HG03558 (cell line): ENCODE measurements around the gene CDS2.

Experiments
- ATAC-seq: cut with Tn5 transposase; IDR thresholded peaks from one replicate; pipeline ENCODE4 v1.9.1; 2021; ENCODE audit warnings: moderate number of reproducible peaks; ENCODE audit not compliant: unreplicated experiment; ENCODE audit errors: extremely low read depth

The CDS2 gene

GRCh38 chr20:5177071-5177470 is 50.3 kb downstream of the CDS2 start:
- no peak for ATAC-seq

GRCh38 chr20:5178046-5178445 is 51.2 kb downstream of the CDS2 start:
- ATAC-seq = no peak

- no peak for ATAC-seq
These were observed 53.6 kb downstream of the CDS2 start for GRCh38 chr20:5180421-5180820.

GRCh38 chr20:5180933-5181332 is 54.1 kb downstream of the CDS2 start:
- no peak for ATAC-seq

GRCh38 chr20:5181492-5181891 is 54.7 kb downstream of the CDS2 start:
- ATAC-seq = no peak

GRCh38 chr20:5181958-5182357 is 55.1 kb downstream of the CDS2 start:
- ATAC-seq = no peak

GRCh38 chr20:5182615-5183254 is 55.9 kb downstream of the CDS2 start:
- no peak for ATAC-seq

GRCh38 chr20:5183731-5184474 is 57.1 kb downstream of the CDS2 start:
- no peak for ATAC-seq

GRCh38 chr20:5184684-5185083 is 57.9 kb downstream of the CDS2 start:
- no peak for ATAC-seq

- no peak for ATAC-seq
These were observed 60.3 kb downstream of the CDS2 start for GRCh38 chr20:5187122-5187521.

- no peak for ATAC-seq
These were observed 61.9 kb downstream of the CDS2 start for GRCh38 chr20:5188736-5189135.

GRCh38 chr20:5189917-5190316 is 63.1 kb downstream of the CDS2 start:
- ATAC-seq = no peak

- ATAC-seq = no peak
These were observed 63.6 kb downstream of the CDS2 start for GRCh38 chr20:5190444-5190843.

- no peak for ATAC-seq
These were observed 65.2 kb downstream of the CDS2 start for GRCh38 chr20:5191829-5192569.

- no peak for ATAC-seq
These were observed 66.0 kb downstream of the CDS2 start for GRCh38 chr20:5192570-5193431.

- no peak for ATAC-seq
These were observed 68.8 kb downstream of the CDS2 start for GRCh38 chr20:5195655-5196054.

- no peak for ATAC-seq
These were observed 69.3 kb downstream of the CDS2 start for GRCh38 chr20:5196149-5196548.

- ATAC-seq = no peak
These were observed 70.5 kb downstream of the CDS2 start for GRCh38 chr20:5197270-5197827.

GRCh38 chr20:5197847-5198650 is 71.2 kb downstream of the CDS2 start:
- ATAC-seq = no peak

- no peak for ATAC-seq
These were observed 71.8 kb downstream of the CDS2 start for GRCh38 chr20:5198651-5198924.
